Right renal pelvis (tissue), 4 donors: Measurements from ENCODE around the gene TGM2. TPM values are rescaled to one million over a fixed set of nuclear protein-coding genes. Genes with fewer than 3 reads are reported as not detected.

Experiments
- DNase-seq, 4 donors: peaks; one replicate each; pipeline ENCODE4 v3.0.0-alpha.2; 2013; ENCODE audit warnings: low read depth in 4 of 4, low spot score in 3 of 4, missing footprints in 1 of 4
- polyA plus RNA-seq, 4 donors: library from polyadenylated mRNA; unstranded; fragments of 120-200 nt; gene quantifications; one replicate each; pipeline ENCODE4 v1.2.1, GENCODE V29; 2013; ENCODE audit not compliant: insufficient read length in 4 of 4

The TGM2 gene
- polyA plus RNA-seq, 4 donors = 34.1 to 45.1 (median 38.6) TPM

DNA sequence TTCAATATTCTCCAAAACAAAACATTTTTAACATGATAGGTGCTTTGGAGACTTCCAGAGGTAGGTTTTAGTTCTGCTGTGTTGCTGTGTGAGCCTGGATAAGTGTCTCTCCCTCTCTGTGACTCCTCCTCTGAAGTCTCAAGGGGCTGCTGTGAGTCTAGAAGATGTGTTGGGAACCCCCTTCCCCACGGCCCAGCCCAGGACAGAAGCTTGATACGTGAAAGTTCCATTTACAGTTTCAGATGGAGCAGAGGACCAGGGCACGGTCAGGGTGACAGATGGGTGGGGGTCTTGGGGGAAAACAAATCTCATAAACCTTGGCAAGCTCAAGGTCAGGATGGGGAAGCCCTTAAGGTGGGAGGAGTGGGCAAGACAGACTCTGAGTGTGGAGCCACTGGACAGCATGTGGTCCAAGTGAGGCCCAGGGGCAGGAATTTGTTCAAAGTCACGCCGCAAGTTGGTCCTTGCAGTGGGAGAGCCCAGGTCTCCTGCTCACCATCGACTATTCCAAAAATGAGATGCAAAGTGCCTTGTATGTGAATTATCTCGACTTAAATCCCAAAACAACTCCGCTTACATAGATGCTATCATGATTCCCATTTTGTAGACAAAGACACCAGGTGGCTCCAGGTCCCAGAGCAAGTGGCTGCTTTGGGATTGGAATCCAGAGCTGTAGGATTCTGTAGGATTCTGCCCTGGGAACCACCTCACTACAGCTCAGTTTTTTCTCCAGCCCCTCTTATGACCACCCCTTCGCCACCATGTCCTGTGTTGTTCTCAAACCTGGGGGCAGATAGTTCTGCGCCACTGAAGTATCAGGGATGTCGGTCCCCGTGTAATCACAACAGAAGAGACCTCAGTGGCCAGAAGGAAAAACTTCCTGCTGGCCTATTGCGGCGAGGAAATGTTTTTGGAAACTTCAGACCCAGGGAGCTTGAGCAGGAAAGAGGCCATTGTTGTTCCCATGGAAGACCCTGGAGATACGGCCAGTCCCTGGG is 1.9 kb downstream of the TGM2 start:
- no peak for DNase-seq

DNA sequence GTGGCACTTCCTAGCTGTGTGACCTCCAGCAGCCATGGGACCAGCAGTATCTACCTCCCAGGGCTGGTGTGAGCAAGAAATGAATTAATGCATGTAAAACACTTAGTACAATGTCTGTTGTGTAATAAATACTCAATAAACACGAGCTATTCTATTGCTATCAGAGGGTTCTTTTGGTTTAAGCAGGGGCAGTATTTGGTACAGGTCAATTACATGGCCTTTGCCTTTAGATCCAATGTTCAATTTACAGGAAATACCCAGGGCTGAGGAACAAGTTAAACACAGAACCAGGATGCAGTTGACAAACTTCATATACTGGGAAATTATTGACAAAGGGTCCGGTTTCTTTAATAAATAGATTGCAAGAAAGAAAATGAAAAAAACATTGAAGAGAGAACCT is 2.9 kb downstream of the TGM2 start:
- no peak for DNase-seq

DNA sequence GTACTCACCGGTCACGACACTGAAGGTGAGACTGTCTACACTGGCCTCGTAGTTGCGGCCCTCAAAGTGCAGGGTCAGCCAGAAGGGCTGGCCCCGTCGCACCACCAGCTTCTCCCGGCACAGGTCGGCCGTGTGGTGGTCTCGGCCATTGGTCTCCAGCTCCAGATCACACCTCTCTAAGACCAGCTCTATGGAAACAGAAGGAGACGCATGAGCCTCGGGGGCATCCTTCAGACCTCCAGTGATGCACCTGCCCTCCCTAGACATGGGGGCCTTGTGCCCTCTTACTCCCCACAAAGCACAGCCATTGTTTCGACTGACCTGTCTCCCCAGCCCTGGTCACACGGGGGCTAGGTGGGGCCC is 3.7 kb downstream of the TGM2 start:
- no peak for DNase-seq

DNA sequence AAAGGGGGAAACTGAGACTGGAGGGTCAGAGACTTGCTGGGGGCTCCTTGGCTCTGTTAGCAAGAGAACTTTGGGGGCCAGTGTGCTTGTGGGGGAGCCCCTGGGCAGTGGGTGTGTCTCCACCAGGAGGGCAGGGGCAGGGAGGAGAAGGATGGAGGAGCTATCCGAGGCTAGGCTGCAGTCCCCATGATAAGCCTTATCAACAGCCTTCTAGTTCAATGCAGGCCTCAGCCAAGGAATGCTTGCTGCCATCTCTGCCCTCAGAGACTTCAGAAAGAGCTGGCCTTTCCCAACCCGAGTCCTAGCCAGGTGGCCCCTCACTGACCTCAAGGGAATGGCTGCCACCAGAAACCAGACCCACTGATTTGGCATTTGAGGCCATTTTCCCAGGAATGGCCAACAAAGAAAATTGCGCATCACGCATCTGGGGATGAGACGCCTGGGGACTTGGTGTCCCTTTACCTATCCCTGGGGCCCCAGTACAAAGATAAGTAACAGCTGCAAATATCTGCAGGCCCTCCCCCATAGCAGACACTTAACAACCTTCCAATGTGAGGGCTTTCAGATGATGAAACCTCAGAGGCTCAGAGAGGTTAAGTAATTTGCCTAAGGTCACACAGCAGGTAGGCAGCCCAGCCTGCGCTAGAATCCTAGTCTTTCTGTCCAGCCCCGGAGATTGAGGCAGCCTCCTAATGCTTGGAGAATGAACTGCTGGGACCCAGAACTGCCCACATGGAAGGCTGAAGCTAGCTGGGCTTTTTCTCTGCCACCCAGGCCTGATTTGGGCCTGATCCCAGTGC is 4.9 kb downstream of the TGM2 start:
- DNase-seq = no peak

DNA sequence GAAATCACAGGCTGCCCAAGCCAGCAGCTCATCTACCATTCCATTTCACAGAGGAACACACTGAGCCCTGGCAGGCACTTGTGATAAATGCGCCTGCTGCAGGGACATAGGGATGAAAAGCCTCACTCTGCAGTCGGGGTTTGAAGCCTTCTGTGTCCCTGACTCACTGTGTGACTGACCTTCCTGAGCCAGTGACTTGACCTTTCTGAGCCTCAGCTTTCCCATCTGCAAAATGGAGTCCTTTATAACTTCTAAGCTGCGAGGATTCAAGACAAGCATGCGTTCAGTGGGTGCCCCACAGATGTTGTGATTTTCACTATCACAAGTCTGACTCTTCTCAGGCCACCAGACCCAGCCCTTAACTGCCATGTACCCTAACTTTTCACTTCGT is 5.5 kb downstream of the TGM2 start:
- no peak for DNase-seq

DNA sequence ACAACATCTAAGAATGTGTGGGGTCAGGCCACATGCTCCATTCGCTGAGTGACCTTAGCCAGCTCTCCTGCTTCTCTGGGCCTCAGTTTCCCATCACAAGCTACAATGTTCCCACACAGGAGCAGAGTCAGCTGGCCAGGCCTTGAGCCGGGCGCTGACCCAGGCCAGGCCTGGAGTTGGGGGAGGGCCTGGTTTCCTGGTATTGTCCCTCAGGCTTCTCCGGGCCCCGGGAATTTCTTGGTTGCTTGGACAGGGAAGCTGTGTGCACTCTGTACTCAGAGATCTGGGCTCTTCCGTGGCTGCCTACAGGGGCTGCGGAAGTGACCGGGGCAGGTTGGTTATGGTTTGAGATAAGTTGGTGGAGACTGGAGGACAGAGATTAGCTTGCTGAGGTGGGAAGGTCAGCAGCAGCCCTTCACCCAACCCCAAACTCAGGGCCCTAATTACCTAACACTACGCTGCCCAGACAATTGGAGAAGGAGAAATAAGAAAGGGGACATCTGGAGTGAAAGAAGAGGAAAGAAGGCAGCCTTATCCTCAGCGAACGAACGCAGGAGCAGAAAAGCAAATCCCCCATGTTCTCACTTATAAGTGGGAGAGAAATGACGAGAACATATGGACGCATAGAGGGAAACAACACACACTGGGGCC is 6.2 kb downstream of the TGM2 start:
- DNase-seq = no peak

DNA sequence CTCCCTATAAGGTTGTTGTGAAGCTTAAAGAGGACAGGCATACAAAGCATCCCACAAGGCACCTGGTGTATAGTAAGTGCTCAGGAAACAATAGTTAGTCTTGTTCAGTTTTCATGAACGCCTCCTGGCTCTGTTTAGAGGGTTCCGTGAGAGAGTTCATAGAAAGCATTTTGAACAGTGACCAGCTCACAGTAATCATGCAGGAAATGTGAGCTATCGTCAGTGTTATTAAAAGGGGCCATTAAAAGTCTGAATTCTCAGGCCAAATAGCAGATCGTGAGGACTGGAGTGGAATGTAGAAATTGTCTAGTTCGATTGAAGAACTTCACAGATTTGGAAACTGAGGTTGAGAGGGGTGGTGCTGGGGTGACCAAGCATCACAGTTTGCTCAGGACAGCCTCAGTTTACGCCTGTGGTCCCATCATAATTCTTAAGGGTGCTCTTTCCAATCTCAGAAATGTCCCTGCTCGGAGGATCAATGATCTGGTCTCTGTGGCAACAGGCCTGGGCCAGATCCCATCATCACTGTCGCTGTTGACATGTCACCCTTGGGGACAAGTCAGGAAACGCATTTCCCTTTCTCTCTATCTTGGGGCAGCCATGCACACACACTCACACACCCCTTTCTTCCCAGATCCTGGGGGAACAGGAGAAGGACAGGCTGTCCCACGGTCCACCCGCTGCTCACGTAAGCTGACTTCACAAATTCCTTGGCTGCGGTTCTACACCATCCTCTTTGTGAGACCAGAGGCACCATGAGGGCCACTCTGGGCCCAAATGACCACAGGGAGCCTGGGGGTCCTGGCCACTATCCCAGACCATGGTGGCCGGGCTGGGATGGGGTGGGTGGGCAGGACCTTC is 7.2 kb downstream of the TGM2 start:
- no peak for DNase-seq

DNA sequence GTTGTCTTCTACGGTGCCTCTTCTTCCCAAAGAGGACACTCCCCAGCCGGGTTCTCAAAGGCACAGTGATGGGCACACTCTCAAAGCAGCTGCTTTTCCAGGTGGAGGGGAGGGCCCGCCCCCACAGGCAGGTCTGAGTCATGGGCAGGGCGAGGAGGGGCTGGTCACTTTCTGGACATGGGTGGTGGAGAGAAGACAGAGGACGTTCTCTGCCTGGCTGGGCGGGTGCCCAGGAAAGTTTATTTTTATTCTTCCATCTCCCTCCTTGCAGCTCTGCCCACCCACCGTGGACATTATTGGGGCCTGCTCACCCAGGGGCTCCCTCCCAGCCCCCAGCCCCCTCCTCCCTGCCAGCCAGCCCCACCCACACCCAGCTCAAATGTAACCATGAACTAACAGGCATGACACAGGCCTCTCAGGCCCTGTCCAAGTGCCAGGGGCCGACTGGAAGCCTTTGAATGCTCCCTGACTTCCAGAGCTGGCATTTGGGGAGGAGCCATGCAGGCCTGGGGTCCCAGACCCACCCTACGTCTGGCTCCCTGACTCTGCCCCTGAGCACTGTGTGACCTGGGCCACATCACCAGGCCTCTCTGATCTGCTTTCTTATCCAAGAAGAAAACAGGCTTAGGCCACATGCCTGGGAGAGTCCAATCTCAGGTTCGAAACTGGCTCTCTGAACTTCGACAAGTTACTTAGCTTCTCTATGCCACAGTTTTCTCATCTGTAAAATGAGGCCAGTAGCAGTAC is 8.0 kb downstream of the TGM2 start:
- no peak for DNase-seq

DNA sequence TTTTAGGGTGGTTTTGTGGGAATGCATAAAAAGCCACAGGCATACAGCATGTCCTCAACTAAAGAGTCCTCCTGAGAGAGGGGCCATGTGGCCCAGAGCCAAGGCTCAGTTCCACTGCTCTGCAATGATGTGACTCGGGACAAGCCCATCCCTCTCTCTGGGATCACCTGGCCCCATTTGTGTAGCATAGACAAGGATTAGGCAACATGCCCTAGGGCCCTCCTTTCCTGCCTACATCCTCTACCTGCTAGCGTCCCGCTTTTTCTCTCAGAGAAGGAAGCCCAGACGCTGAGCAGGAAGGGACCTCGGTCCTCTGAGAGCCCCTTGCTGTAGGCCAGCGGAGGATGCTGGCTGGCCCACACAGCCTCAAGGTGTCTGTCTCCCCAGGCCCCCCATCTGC is 8.8 kb downstream of the TGM2 start:
- no peak for DNase-seq

DNA sequence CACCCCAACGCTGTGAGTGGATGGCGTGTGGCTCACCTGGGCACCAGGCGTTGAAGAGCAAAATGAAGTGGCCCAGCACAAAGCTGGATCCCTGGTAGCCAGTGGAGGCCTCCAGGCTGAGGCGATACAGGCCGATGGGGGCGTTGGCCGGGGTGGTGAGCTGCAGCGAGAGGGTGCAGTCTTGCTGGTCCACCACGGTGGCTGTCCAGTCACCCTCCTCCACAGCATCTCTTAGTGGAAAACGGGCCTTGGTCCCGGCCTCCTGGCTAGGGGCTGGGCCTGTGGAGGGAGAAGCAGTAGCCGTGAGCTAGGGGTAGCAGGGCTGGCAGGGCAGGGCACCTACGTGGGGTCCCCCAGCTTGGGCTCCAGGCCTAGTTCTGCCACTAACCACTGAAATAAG is 9.3 kb downstream of the TGM2 start:
- DNase-seq = no peak

DNA sequence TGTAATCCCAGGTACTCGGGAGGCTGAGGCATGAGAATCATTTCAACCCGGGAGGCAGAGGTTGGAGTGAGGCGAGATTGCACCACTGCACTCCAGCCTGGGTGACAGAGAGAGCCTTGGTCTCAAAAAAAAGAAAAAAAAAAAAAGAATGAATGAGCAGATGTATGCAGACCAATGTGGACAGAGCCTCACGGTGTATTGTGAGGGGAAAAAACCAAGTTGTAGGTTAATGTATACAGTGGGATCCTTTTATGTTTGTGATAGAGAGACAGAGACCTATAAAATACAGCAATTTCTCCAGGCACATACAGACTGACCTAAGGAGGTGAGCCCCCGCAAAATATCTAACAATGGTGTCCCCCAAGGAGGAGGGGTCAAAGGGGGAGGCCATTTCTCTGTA is 11.7 kb downstream of the TGM2 start:
- DNase-seq = no peak

DNA sequence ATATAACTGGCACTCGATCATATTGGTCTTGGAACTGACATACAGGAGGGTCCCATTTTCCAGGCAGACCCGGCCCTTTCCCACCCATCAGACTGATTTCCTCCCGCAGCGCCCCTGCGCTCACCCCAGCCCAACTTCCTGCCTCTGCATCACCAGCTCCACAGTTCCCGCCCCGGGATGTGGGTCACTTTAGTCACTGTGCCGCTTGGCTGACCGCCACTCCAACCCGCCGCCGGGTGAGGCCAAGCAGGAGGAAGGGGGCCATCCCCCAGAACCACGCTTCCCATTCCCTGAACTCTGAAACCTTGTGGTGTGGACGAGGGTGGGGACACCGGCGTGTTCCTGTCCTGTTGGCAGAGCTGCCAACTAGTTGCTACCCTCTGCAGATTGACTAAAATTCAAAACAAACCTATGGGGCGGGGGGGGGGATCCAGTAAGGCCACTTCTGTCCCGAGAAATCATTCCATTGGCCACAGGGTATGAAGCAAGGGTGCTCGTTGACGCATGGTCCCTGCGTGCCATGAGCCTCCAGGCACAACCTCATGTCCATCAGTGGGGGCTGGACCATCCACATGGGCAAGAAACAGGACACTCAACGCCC is 12.3 kb downstream of the TGM2 start:
- DNase-seq = peak; percentile 70 to 81 (median 76)

DNA sequence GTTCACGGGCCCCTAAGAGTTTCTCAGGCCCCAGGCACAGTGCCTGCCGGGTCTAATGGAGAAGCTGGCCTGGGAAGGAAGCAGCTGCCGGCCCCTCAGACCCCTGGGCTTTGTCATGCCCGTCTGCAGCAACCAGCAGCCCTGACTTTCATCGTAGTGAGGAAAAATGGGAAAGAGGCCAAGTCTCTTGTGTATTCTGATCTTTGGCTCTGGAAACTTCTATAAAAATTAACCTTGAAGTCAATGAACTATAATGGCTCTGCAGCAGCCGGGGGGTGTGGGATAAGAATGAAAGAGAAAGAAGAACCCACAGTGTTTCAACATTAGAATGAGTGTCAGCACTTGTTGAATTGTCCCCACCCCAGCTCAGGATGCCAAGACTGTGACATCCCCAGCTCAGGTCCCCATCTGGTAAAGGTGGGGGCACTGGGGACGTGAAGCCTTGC is 12.9 kb downstream of the TGM2 start:
- peak in 3 of 4 donors; percentile 51 to 67 (median 57) for DNase-seq

DNA sequence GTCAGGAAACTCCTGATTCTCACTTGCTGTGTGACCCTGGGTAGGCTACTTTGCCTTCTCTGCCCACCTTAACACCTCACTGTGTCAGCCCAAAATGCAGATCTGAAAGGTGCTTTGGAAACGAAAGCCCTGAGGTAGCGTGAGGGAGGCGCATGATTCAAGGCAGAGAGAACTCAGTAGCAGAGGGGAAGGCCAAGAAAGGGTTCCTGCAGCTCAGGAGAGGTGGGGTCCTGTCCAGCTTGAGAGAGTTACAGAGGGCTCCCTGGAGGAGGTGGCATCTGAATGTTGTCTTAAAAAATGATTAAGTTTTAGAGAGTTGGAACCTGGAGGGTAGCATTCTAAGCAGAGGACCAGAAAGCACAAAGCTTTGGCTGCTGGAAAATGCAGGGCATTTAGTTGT is 13.6 kb downstream of the TGM2 start:
- no peak for DNase-seq

DNA sequence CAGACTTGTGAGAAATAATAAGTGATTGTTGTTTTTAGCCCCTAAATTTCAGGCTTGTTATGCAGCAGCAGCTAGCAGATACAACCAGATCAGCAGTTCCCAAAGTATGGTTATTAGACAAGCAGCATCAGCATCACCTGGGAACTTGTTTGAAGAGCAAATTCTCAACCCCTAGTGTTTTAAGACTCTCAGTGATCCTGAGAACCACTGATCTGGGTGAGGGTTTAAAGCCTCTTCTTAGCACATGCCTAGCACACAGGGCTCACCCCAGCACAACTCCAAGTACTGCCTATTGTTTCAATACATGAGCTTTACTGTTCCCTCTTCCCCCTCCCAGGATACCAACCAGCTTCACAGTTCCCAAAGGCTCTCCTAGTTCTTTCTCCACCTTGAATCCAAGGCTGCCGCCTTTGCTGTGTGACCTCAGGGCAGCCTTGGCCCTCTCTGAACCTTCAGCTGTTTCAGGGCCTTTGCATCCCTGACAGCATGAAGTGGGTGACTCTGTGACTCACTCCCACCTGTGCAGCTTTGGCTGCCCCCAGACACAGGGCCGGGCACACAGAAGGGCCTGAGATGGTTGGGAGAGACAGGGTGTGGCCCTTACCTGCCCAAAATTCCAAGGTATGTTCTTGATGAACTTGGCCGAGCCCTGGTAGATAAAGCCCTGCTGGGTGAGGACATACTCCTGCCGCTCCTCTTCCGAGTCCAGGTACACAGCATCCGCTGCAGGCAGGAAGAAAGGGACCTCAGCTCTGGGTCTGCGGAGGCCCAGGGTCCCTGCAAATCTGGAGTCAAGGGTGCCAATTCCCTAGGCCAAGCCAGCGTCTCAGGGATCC is 14.5 kb downstream of the TGM2 start:
- DNase-seq = no peak

DNA sequence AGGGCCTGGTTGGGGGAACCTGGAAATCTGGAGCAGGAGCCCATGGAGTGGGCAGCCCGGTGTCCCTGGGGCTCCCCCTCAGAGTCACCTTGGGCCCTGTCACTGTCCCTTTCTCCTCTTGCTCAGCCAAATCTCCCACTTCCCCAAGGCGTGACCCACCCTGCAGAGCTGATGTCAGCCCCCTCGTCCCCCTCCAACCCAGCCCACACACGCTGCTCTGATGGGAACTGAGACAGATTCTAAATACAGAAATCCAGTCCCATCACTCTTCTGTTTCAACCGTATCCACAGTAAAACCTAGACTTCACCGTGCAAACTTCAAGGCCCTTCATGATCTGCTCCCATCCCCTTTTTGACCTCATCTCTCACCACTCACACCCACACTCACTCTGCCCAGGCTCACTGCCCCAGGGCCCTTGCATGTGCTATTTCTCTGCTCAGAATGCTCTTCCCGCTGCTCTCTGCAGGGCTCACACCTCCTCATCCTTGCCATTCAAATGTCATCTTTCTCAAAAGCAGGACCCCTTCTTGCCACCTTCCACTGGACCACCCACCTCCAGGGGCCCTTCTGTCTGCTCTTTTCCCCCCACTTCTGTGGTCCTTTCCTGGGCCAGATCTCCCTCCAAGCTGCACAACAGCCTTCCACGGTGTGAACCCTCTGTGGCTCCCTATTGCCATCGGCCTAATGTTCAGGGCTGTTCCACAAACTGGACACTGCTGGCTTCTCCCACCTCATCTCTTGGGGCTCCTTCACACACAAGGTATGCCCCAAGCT is 16.6 kb downstream of the TGM2 start:
- no peak for DNase-seq

DNA sequence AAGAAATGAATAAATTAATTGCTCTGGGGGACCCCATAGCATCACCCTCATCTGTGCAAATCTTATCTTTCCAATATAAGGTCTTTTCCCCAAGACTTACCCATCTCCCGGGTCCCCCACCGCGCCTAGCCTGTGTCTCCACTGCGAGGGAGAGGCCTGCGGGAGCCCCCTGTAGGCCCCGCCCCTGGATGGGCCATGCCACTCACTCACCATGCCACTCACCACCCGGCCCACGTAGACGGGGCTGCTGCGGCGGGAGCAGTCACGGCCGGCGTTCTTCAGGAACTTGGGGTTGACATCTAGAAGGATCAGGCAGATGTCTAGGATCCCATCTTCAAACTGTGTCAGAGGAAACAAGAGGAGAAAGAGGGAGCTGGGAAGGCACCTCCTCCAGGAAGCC is 17.3 kb downstream of the TGM2 start:
- no peak for DNase-seq
